Measurements from ENCODE around the gene TNIK. TPM values are rescaled to one million over a fixed set of nuclear protein-coding genes. Genes with fewer than 3 reads are reported as not detected.

Gene TNIK
- total and polyA plus RNA-seq, 2 experiments from 2014 or later, result 14.6 to 34.3 TPM

DNA sequence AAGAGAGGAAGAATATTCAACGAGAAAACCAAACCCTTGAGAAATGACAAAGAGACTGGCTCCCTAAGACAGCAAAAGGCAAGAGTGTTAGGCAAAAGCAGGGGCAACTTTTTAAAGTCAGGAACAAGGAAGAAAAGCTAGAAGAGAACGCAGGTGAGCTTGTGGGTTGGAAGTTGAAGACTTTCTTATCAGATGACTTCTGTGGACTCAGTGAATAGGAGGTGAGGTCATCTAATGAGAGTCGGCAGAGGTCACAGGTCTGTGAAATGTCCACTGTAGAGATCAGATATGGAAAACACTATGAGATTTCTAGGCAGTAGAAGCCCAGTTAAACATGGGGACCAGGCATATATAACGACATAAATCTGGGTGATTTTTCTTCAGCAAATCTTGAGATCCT, 27.2 kb upstream of the TNIK start:
- Histone ChIP-seq H3K9me2 (ENCODE audit: insufficient read depth) (peaks cover 15% of the 10 kb centered on the region), H3F3A (replicated peaks; ENCODE audit: low read depth) (no peaks in the 10 kb centered on the region), H3K36me3 (ENCODE audit: insufficient read depth) (no peaks in the 10 kb centered on the region), H3K4me3 (no peak overlapping the region), H3K4me1 (ENCODE audit: insufficient read depth) (no peaks in the 10 kb centered on the region), H3K27ac (ENCODE audit: low read depth) (no peak overlapping the region), H3K79me2 (replicated peaks; ENCODE audit: insufficient read depth) (no peaks in the 10 kb centered on the region), H4K20me1 (replicated peaks; ENCODE audit: insufficient read depth) (no peaks in the 10 kb centered on the region), H3K4me2 (no peak overlapping the region), H3K27me3 (ENCODE audit: insufficient read depth) (no peaks in the 10 kb centered on the region), H2AFZ (0 out of 2 replicates have a peak overlapping the region, but pooled peaks have one; percentile 43)
- H3K36me3 Mint-ChIP-seq (ENCODE audit: low read depth), result no peaks in the 10 kb centered on the region
- H3K9me3 Mint-ChIP-seq, result no peaks in the 10 kb centered on the region
- no peak overlapping the region for H3K4me3 Mint-ChIP-seq
- DNase-seq (ENCODE audit: low spot score), result no peak
- H3K27ac Mint-ChIP-seq, result no peak overlapping the region
- H3K4me1 Mint-ChIP-seq, result no peaks in the 10 kb centered on the region
- no peak for ATAC-seq
- no peak for TF ChIP-seq NANOG (IDR thresholded peaks at IDR 0.05; ENCODE audit: borderline replicate concordance)
- no peak for TF ChIP-seq STAT1 (IDR thresholded peaks at IDR 0.05; ENCODE audit: unreplicated experiment)
- no peak for TF ChIP-seq CREB1 (CRISPR knock-in tag; IDR thresholded peaks at IDR 0.05; ENCODE audit: low read depth)
- TF ChIP-seq ZNF114 (CRISPR knock-in tag; IDR thresholded peaks at IDR 0.05), result no peak
- no peak for TF ChIP-seq EZH2phosphoT487 (IDR thresholded peaks at IDR 0.05; ENCODE audit: unreplicated experiment)
- TF ChIP-seq, protein P1, sequence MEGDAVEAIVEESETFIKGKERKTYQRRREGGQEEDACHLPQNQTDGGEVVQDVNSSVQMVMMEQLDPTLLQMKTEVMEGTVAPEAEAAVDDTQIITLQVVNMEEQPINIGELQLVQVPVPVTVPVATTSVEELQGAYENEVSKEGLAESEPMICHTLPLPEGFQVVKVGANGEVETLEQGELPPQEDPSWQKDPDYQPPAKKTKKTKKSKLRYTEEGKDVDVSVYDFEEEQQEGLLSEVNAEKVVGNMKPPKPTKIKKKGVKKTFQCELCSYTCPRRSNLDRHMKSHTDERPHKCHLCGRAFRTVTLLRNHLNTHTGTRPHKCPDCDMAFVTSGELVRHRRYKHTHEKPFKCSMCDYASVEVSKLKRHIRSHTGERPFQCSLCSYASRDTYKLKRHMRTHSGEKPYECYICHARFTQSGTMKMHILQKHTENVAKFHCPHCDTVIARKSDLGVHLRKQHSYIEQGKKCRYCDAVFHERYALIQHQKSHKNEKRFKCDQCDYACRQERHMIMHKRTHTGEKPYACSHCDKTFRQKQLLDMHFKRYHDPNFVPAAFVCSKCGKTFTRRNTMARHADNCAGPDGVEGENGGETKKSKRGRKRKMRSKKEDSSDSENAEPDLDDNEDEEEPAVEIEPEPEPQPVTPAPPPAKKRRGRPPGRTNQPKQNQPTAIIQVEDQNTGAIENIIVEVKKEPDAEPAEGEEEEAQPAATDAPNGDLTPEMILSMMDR (conservative IDR thresholded peaks at IDR 0.05; ENCODE audit: low read depth in 2 of 2), result no peak
- TF ChIP-seq POLR2AphosphoS5 (IDR thresholded peaks at IDR 0.05; ENCODE audit: low read depth), result no peak
- no peak for TF ChIP-seq EZH2 (IDR thresholded peaks at IDR 0.05; ENCODE audit: low read depth, unreplicated experiment)
- no peak for TF ChIP-seq ZNF331 (CRISPR knock-in tag; IDR thresholded peaks at IDR 0.05; ENCODE audit: low read depth)
- H3K27me3 Mint-ChIP-seq (ENCODE audit: insufficient read depth, low read depth, poor library complexity), result no peaks in the 10 kb centered on the region

- Mint-ChIP-seq H3K9me3 (no peaks in the 10 kb centered on the region), H3K36me3 (ENCODE audit: low read depth) (no peaks in the 10 kb centered on the region), H3K4me3 (no peak overlapping the region), H3K27me3 (ENCODE audit: insufficient read depth, low read depth, poor library complexity) (no peaks in the 10 kb centered on the region), H3K4me1 (no peaks in the 10 kb centered on the region), H3K27ac (no peak overlapping the region)
- Histone ChIP-seq H3K4me2 (no peak overlapping the region), H3K4me1 (ENCODE audit: insufficient read depth) (no peaks in the 10 kb centered on the region), H3K79me2 (replicated peaks; ENCODE audit: insufficient read depth) (no peaks in the 10 kb centered on the region), H3K27me3 (ENCODE audit: insufficient read depth) (no peaks in the 10 kb centered on the region), H4K20me1 (replicated peaks; ENCODE audit: insufficient read depth) (no peaks in the 10 kb centered on the region), H3F3A (replicated peaks; ENCODE audit: low read depth) (no peaks in the 10 kb centered on the region), H3K27ac (ENCODE audit: low read depth) (no peak overlapping the region), H3K9me2 (ENCODE audit: insufficient read depth) (peaks cover 15% of the 10 kb centered on the region), H2AFZ (no peak overlapping the region), H3K36me3 (ENCODE audit: insufficient read depth) (no peaks in the 10 kb centered on the region), H3K4me3 (no peak overlapping the region)
- ATAC-seq (no peak), DNase-seq (ENCODE audit: low spot score) (no peak)
- TF ChIP-seq NANOG (IDR thresholded peaks at IDR 0.05; ENCODE audit: borderline replicate concordance), result no peak
- TF ChIP-seq CREB1 (CRISPR knock-in tag; IDR thresholded peaks at IDR 0.05; ENCODE audit: low read depth), result no peak
- TF ChIP-seq STAT1 (IDR thresholded peaks at IDR 0.05; ENCODE audit: unreplicated experiment), result no peak
- TF ChIP-seq POLR2AphosphoS5 (IDR thresholded peaks at IDR 0.05; ENCODE audit: low read depth), result no peak
- no peak for TF ChIP-seq ZNF114 (CRISPR knock-in tag; IDR thresholded peaks at IDR 0.05)
- TF ChIP-seq REST (IDR thresholded peaks at IDR 0.05; ENCODE audit: unreplicated experiment), result no peak
- no peak for TF ChIP-seq EZH2 (IDR thresholded peaks at IDR 0.05; ENCODE audit: low read depth, unreplicated experiment)
- TF ChIP-seq, protein P1 (conservative IDR thresholded peaks at IDR 0.05; ENCODE audit: low read depth in 2 of 2), result no peak
Observed at GRCh38 chr3:171485338-171485737, 25.1 kb upstream of the TNIK start.
